ENCODE data around the gene CCDC60.

CCDC60 gene

GRCh38 chr12:119328111-119328510 is 6.4 kb upstream of the CCDC60 start:
- Histone ChIP-seq H3K27me3 (ENCODE audit: low read depth, low read length) (no peaks in the 10 kb centered on the region), H3K4me2 (ENCODE audit: low read length) (no peak overlapping the region), H3K79me2 (ENCODE audit: low read length) (no peaks in the 10 kb centered on the region), H3K36me3 (replicated peaks; ENCODE audit: low read depth, low read length) (no peaks in the 10 kb centered on the region), H2AFZ (ENCODE audit: low read depth, low read length) (no peak overlapping the region), H3K4me1 (ENCODE audit: low read length) (no peaks in the 10 kb centered on the region), H3K4me3 (ENCODE audit: low read length) (no peak overlapping the region), H3K9ac (ENCODE audit: low read length) (no peak overlapping the region), H3K9me3 (ENCODE audit: insufficient read depth, low read length) (no peaks in the 10 kb centered on the region), H3K27ac (ENCODE audit: low read length) (no peak overlapping the region), H4K20me1 (ENCODE audit: insufficient read depth, low read length) (no peaks in the 10 kb centered on the region)
- no peak for TF ChIP-seq EZH2phosphoT487 (IDR thresholded peaks at IDR 0.05; ENCODE audit: low read depth)
- peak; percentile 34 for TF ChIP-seq CTCF (IDR thresholded peaks at IDR 0.05; ENCODE audit: low read depth, low read length)

DNA sequence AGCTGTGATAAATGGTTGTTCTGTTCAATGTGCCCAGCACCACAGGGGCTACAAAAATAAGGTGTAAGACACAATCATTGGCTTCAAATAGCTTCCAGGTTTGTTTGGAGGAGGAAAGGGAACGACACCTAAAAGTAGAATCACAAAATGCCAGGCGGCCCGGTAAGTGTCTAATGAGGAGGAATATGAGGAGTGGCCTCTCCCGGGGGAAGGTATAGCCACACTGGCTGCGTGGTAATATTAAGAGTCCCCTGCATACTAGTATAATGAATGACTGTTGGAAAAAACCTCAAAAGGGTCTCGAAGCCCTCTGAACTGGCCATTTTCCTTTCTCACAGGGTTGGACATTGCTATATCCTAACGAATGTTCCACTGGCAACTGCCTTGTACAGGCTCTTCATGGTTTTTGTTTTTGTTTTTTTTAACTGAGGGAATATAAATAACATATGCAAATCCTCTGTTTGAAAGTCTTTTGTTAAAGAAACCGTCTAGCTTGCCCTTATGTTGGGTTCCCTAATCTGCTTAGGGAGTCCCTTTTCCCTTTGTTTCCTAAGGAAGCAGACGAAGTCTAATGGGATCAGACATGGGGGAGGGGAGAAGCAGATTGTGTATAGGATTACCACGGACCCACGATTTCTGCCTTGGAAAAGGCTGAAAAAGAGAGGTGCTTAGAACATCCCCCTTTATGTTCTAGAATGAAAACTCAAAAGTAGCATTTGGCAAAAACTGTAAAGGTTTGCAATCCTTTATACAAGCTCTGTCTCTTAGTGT is 4.2 kb downstream of the CCDC60 start:
- Histone ChIP-seq H3K9me3 (ENCODE audit: insufficient read depth, low read length) (no peaks in the 10 kb centered on the region), H3K4me3 (ENCODE audit: low read length) (no peak overlapping the region), H3K27me3 (ENCODE audit: low read depth, low read length) (no peaks in the 10 kb centered on the region), H3K79me2 (ENCODE audit: low read length) (no peaks in the 10 kb centered on the region), H3K4me2 (ENCODE audit: low read length) (no peak overlapping the region), H3K27ac (ENCODE audit: low read length) (no peak overlapping the region), H2AFZ (ENCODE audit: low read depth, low read length) (no peak overlapping the region), H3K36me3 (replicated peaks; ENCODE audit: low read depth, low read length) (no peaks in the 10 kb centered on the region), H4K20me1 (ENCODE audit: insufficient read depth, low read length) (no peaks in the 10 kb centered on the region), H3K4me1 (ENCODE audit: low read length) (no peaks in the 10 kb centered on the region), H3K9ac (ENCODE audit: low read length) (no peak overlapping the region)
- TF ChIP-seq EZH2phosphoT487 (IDR thresholded peaks at IDR 0.05; ENCODE audit: low read depth) (no peak), CTCF (IDR thresholded peaks at IDR 0.05; ENCODE audit: low read depth, low read length) (no peak)

- no peaks in the 10 kb centered on the region for H3K27me3 ChIP-seq (ENCODE audit: low read depth, low read length)
- TF ChIP-seq EZH2phosphoT487 (IDR thresholded peaks at IDR 0.05; ENCODE audit: low read depth) = no peak
- no peak for TF ChIP-seq CTCF (IDR thresholded peaks at IDR 0.05; ENCODE audit: low read depth, low read length)
- H3K9me3 ChIP-seq (ENCODE audit: insufficient read depth, low read length) = no peaks in the 10 kb centered on the region
Measured at GRCh38 chr12:119340578-119340977, 6.0 kb downstream of the CCDC60 start.

DNA sequence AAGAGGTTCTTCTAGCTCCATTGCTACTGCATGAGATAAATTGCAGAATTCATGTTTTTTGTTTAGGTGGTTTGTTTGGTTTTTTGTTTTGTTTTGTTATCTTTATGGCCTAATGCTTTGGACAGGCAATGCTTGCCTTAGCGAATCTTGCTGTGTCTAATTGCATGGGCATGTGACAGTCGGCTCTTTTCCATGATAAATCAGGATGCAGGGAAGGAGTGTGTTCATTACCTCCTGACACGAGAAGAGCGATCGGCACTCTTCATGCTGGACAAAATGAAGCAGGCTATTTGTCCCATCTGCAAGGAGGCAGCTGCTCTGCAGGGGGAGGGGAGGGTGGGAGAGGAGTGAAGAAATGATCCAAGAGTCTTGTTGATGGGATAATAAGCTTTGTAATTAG is 6.5 kb downstream of the CCDC60 start:
- Histone ChIP-seq H2AFZ (ENCODE audit: low read depth, low read length) (no peak overlapping the region), H3K9ac (ENCODE audit: low read length) (no peak overlapping the region), H3K4me3 (ENCODE audit: low read length) (no peak overlapping the region), H3K79me2 (ENCODE audit: low read length) (no peaks in the 10 kb centered on the region), H3K4me2 (ENCODE audit: low read length) (no peak overlapping the region), H4K20me1 (ENCODE audit: insufficient read depth, low read length) (no peaks in the 10 kb centered on the region), H3K27me3 (ENCODE audit: low read depth, low read length) (no peaks in the 10 kb centered on the region), H3K9me3 (ENCODE audit: insufficient read depth, low read length) (no peaks in the 10 kb centered on the region), H3K4me1 (ENCODE audit: low read length) (no peaks in the 10 kb centered on the region), H3K36me3 (replicated peaks; ENCODE audit: low read depth, low read length) (no peaks in the 10 kb centered on the region), H3K27ac (ENCODE audit: low read length) (no peak overlapping the region)
- no peak for TF ChIP-seq CTCF (IDR thresholded peaks at IDR 0.05; ENCODE audit: low read depth, low read length)
- no peak for TF ChIP-seq EZH2phosphoT487 (IDR thresholded peaks at IDR 0.05; ENCODE audit: low read depth)

More at GRCh38 chr12:119340578-119340977, 6.0 kb downstream of the CCDC60 start:
- Histone ChIP-seq H3K27ac (ENCODE audit: low read length) (no peak overlapping the region), H3K4me2 (ENCODE audit: low read length) (no peak overlapping the region), H3K4me3 (ENCODE audit: low read length) (no peak overlapping the region), H4K20me1 (ENCODE audit: insufficient read depth, low read length) (no peaks in the 10 kb centered on the region), H3K79me2 (ENCODE audit: low read length) (no peaks in the 10 kb centered on the region), H3K9ac (ENCODE audit: low read length) (no peak overlapping the region), H3K36me3 (replicated peaks; ENCODE audit: low read depth, low read length) (no peaks in the 10 kb centered on the region), H2AFZ (ENCODE audit: low read depth, low read length) (no peak overlapping the region), H3K4me1 (ENCODE audit: low read length) (no peaks in the 10 kb centered on the region)
